ENCODE measurements around the gene OR10H3. TPM values are rescaled to one million over a fixed set of nuclear protein-coding genes. Genes with fewer than 3 reads are reported as not detected.

Gene OR10H3
- total RNA-seq, 1 experiment from 2014 or later = not detected

- DNase-seq (ENCODE audit: low read depth, low spot score) (no peak), ATAC-seq (no peak)
- Histone ChIP-seq H2AFZ (ENCODE audit: low read depth, low read length, poor library complexity, severe bottlenecking) (no peak overlapping the region), H3K4me1 (ENCODE audit: control insufficient read depth in 1 of 2, insufficient read depth in 2 of 2, low read length in 2 of 2) (no peaks in the 10 kb centered on the region), H3K4me2 (ENCODE audit: low read length) (no peak overlapping the region), H3K9ac (ENCODE audit: low read length) (no peak overlapping the region), H3K79me2 (ENCODE audit: insufficient read depth, low read length) (no peaks in the 10 kb centered on the region), H3K27ac (ENCODE audit: low read depth, low read length) (no peak overlapping the region), H3K36me3 (ENCODE audit: control insufficient read depth in 1 of 2, insufficient read depth in 2 of 2, low read length in 2 of 2) (no peaks in the 10 kb centered on the region), H3K9me3 (ENCODE audit: control insufficient read depth in 1 of 2, insufficient read depth in 1 of 2, low read depth in 1 of 2, low read length in 2 of 2) (no peaks in the 10 kb centered on the region), H4K20me1 (ENCODE audit: insufficient read depth) (no peaks in the 10 kb centered on the region), H3K4me3 (replicated peaks in 1 of 2; ENCODE audit: low read depth in 1 of 2, low read length in 2 of 2) (no peak overlapping the region), H3K9me2 (ENCODE audit: insufficient read depth) (no peaks in the 10 kb centered on the region), H3K27me3 (ENCODE audit: insufficient read depth, low read length) (peaks cover 32% of the 10 kb centered on the region)
- RAD21 ChIA-PET (ENCODE audit: low non-redundant PET in 1 of 2, low total read pairs in 2 of 2, uncharacterized antibody in 2 of 2, unreplicated experiment in 2 of 2) = no interaction called here
- no TSS peak for BruUV-seq (replicated peaks)
- TF ChIP-seq, protein P1, sequence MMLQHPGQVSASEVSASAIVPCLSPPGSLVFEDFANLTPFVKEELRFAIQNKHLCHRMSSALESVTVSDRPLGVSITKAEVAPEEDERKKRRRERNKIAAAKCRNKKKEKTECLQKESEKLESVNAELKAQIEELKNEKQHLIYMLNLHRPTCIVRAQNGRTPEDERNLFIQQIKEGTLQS (IDR thresholded peaks at IDR 0.05) = no peak
- TF ChIP-seq SIN3A (IDR thresholded peaks at IDR 0.05; ENCODE audit: low read depth) (no peak), YY1 (IDR thresholded peaks at IDR 0.05; ENCODE audit: extremely low read depth, insufficient replicate concordance, low read depth, low read length) (no peak), CTCF (IDR thresholded peaks at IDR 0.05 in 2 of 3, conservative IDR thresholded peaks at IDR 0.05 in 1 of 3; ENCODE audit: borderline replicate concordance in 1 of 3, insufficient read depth in 1 of 3, low read depth in 2 of 3, low read length in 2 of 3) (no peak), ELF1 (IDR thresholded peaks at IDR 0.05; ENCODE audit: borderline replicate concordance, low read depth) (no peak), POLR2A (IDR thresholded peaks at IDR 0.05; ENCODE audit: borderline replicate concordance, extremely low read depth, insufficient read depth, insufficient read length) (no peak), FOSL1 (IDR thresholded peaks at IDR 0.05; ENCODE audit: low read depth) (no peak), CEBPB (IDR thresholded peaks at IDR 0.05; ENCODE audit: low read depth) (no peak), SRF (IDR thresholded peaks at IDR 0.05; ENCODE audit: low read depth) (no peak), ZNF274 (IDR thresholded peaks at IDR 0.05; ENCODE audit: low read depth, low read length) (no peak)
- TF ChIP-seq, protein P2, sequence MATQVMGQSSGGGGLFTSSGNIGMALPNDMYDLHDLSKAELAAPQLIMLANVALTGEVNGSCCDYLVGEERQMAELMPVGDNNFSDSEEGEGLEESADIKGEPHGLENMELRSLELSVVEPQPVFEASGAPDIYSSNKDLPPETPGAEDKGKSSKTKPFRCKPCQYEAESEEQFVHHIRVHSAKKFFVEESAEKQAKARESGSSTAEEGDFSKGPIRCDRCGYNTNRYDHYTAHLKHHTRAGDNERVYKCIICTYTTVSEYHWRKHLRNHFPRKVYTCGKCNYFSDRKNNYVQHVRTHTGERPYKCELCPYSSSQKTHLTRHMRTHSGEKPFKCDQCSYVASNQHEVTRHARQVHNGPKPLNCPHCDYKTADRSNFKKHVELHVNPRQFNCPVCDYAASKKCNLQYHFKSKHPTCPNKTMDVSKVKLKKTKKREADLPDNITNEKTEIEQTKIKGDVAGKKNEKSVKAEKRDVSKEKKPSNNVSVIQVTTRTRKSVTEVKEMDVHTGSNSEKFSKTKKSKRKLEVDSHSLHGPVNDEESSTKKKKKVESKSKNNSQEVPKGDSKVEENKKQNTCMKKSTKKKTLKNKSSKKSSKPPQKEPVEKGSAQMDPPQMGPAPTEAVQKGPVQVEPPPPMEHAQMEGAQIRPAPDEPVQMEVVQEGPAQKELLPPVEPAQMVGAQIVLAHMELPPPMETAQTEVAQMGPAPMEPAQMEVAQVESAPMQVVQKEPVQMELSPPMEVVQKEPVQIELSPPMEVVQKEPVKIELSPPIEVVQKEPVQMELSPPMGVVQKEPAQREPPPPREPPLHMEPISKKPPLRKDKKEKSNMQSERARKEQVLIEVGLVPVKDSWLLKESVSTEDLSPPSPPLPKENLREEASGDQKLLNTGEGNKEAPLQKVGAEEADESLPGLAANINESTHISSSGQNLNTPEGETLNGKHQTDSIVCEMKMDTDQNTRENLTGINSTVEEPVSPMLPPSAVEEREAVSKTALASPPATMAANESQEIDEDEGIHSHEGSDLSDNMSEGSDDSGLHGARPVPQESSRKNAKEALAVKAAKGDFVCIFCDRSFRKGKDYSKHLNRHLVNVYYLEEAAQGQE (IDR thresholded peaks at IDR 0.05; ENCODE audit: low read depth) = no peak
- CTCF ChIA-PET = no interaction called here
- POLR2A ChIA-PET = no interaction called here
- intact Hi-C loops (cut with micrococcal nuclease) = no loop called here
Measured at GRCh38 chr19:15721268-15721667, 16.5 kb upstream of the OR10H3 start.
